Vagina (tissue), 2 donors: ENCODE measurements around the gene UCHL1.

Experiments
- POLR2A ChIP-seq, 2 donors: fragments of 450-650 bp; IDR thresholded peaks; one replicate each; pipeline ENCODE4 v1.6.1; 2017; ENCODE audit warnings: antibody characterized with exemption in 2 of 2, mild to moderate bottlenecking in 2 of 2, moderate library complexity in 2 of 2
- POLR2AphosphoS5 ChIP-seq, 2 donors: sonication (generic); formaldehyde crosslinking; IDR thresholded peaks; one replicate each; pipeline ENCODE4 v1.9.0; 2017; ENCODE audit warnings: antibody characterized with exemption in 2 of 2, mild to moderate bottlenecking in 2 of 2, low read depth in 1 of 2; ENCODE audit not compliant: insufficient read depth in 1 of 2
- TF ChIP-seq, protein P1 (sequence below), 3 experiments: fragments of 450-650 bp in 2 of 3; fragments of 200-600 bp in 1 of 3; sonication (generic) in 1 of 3; IDR thresholded peaks; one replicate each; pipeline ENCODE4 v1.5.1; 2017 to 2019; ENCODE audit warnings: antibody characterized with exemption in 3 of 3, mild to moderate bottlenecking in 2 of 3, moderate library complexity in 2 of 3

DNA sequence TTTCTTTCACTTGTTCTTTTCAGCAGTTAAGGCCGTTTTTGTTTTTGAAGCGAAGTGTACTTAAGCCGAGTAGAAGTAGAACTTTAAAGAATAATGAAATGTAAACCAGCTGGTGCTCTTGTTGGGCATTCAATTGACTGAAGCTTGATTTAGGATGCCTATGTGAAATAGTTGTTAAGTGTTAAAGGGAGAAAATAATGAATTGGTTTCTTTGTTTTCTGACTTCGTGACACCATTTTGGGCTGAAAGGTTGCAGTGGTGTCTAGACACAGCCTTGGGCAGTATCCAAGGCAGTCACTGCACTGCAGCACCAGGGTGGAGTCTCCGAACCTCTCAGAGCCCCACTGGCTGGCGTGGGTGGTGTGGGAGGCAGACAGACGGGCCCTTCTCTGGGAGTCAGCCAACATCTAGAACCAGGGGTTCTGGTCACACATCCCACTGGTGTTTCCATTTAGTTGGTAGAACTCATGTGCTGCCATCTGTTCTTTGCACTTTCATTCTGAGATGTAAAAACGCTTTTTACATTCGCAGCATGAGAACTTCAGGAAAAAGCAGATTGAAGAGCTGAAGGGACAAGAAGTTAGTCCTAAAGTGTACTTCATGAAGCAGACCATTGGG lies 3.5 kb downstream of the UCHL1 start:
- TF ChIP-seq POLR2A (IDR thresholded peaks at IDR 0.05): no peak
- TF ChIP-seq, protein P1, sequence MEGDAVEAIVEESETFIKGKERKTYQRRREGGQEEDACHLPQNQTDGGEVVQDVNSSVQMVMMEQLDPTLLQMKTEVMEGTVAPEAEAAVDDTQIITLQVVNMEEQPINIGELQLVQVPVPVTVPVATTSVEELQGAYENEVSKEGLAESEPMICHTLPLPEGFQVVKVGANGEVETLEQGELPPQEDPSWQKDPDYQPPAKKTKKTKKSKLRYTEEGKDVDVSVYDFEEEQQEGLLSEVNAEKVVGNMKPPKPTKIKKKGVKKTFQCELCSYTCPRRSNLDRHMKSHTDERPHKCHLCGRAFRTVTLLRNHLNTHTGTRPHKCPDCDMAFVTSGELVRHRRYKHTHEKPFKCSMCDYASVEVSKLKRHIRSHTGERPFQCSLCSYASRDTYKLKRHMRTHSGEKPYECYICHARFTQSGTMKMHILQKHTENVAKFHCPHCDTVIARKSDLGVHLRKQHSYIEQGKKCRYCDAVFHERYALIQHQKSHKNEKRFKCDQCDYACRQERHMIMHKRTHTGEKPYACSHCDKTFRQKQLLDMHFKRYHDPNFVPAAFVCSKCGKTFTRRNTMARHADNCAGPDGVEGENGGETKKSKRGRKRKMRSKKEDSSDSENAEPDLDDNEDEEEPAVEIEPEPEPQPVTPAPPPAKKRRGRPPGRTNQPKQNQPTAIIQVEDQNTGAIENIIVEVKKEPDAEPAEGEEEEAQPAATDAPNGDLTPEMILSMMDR (IDR thresholded peaks at IDR 0.05): no peak
- TF ChIP-seq POLR2AphosphoS5 (IDR thresholded peaks at IDR 0.05; ENCODE audit: insufficient read depth in 1 of 2, low read depth in 1 of 2): no peak
